GM12873 (cell line): ENCODE data around the gene C5orf47.

Experiments
- CTCF ChIP-seq: IDR thresholded peaks from 2 replicates; pipeline ENCODE4 v1.5.1; 2012; ENCODE audit warnings: low read depth, mild to moderate bottlenecking, moderate library complexity, low read length, control low read depth; ENCODE audit not compliant: insufficient read depth; ENCODE audit errors: missing control alignments

The C5orf47 gene

GRCh38 chr5:173963867-173964441, 25.0 kb upstream of the C5orf47 start:
- TF ChIP-seq CTCF: no peak

DNA sequence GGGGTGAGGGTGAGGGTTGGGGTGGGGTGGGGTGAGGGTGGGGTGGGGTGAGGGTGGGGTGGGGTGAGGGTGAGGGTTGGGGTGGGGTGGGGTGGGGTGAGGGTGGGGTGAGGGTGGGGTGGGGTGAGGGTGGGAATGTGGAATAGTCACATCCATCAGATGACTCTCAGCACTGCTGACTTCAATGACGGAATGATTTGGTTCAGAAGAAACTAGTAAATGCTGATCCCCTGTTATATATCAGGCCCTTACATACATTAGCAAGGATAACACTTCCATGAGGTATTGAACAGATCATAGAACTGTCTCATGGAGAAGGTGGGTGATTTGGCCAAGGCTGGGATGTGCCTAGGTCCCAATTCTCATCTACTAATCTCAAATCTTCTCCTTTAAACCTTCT, 24.5 kb upstream of the C5orf47 start:
- TF ChIP-seq CTCF: no peak

DNA sequence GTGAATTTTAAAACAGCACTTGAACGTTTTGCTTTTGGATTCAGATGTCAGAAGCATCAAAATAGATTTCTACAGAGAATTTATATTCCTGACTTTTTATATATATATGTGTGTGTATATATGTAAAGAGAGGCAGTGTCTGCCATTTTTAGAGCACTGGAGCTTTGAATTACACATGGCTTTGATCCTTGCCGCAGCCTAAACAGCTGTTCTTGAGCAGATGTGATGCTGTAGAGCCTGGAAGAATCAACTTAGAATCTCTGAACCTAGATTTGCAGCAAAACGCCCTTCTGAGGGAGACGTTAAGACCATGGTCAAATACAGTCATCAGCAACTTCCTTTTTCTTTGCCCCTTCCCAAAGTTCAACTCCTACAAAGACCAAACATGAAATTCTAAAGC, 21.7 kb upstream of the C5orf47 start:
- TF ChIP-seq CTCF: no peak

GRCh38 chr5:173968154-173968797, 20.7 kb upstream of the C5orf47 start:
- no peak for TF ChIP-seq CTCF

DNA sequence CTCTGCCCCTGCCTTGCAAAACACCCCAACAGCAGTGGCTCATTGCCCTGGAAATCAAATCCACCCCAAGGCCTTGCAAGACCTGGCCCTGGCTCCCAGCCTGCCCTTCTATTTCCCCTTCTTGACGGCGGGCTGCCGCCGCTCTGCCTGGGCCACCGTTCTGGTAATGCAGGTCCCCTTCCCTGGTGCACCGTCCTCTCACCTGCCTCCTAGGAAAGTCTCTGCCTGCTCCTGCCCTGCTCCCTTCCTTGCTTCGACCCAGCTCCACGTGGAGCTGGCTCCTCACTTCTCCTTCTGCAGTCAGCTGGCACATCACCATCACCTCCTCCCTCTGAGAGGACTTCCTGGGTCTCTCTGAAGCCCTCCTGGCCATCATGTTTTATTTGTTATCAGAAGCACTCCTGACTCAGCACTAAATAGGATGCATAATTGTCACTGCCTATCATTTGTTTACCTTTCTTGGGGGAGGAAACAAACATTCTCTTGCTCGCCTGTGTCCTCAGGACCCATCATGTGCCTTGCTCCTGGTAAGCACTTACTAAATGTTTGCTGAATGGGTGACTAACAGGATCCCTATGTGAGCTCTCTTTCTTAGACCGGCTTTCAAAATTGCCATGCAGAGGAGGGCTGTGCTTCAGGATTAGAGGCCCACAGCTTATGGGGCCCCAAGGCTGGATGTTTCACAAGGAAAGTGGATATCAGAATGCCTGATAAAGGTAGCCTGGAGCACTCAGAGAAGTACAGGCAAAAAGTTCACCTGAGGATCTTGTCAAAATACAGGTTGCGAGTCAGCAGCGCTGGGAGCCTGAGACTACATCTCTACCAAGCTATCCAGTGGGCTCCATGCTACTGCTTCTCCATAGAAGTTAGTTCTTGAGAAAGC, 19.6 kb upstream of the C5orf47 start:
- TF ChIP-seq CTCF: no peak

GRCh38 chr5:173970878-173971650, 17.9 kb upstream of the C5orf47 start:
- peak; percentile 21 for TF ChIP-seq CTCF
